ENCODE data around the gene APOC3. TPM values are rescaled to one million over a fixed set of nuclear protein-coding genes. Genes with fewer than 3 reads are reported as not detected.
A peak's percentile ranks its signal among the peaks of the same experiment; 100 is the strongest.

The APOC3 gene
- total RNA-seq, 2 donors from 2014 or later, result not detected

DNA sequence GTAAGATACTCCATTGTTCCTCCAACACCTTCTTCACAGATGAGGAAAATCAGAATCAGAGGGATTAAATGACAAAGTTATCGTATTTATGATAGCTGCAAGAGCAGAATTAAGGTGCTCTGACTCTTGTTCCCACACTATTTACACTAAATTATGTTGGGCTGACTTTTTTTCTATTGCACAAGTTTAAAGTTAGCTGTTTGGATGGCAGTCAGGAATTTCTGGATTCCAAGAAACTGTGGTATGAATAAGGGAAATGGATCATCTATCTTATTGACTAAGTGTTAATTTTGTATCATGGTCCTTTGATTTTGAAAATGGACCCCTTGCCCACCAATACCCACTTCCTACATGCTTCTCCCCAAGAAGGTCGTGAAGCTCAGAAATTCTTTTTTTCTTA is 27.6 kb downstream of the APOC3 start:
- ATAC-seq (no peak), DNase-seq (ENCODE audit: low spot score) (no peak)
- Mint-ChIP-seq H3K36me3 (peaks cover 25% of the 10 kb centered on the region), H3K27me3 (no peaks in the 10 kb centered on the region), H3K4me3 (no peak overlapping the region), H3K27ac (peak overlapping the region; percentile 69 to 89), H3K4me1 (ENCODE audit: low read depth in 2 of 2) (peaks cover 44 to 48% of the 10 kb centered on the region in 2 donors), H3K9me3 (no peaks in the 10 kb centered on the region)

DNA sequence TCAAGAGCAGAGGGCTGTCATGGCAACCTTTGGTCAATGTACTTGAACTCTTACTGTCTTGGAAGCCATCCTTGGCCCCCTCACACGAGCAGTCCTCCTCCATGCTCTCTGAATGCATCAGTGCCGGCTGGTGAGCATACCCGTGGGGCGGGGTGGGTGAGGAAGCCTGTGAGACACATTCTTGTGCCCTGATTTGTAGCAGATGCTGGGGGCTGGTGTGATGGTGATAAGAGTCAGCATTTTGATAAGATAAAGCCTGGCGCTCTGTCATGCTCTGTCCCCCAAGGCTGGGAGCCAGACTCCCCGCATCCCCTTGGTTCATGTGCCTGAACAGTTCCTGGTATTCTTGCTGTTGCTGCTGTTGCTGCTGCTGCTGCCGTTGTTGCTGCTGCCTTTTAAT is 28.2 kb downstream of the APOC3 start:
- H3K36me3 Mint-ChIP-seq, result peaks cover 25% of the 10 kb centered on the region
- H3K4me3 Mint-ChIP-seq, result no peak overlapping the region
- peaks cover 38 to 42% of the 10 kb centered on the region in 2 donors for H3K4me1 Mint-ChIP-seq (ENCODE audit: low read depth in 2 of 2)
- no peak for DNase-seq (ENCODE audit: low spot score)
- no peak for ATAC-seq
- no peak overlapping the region for H3K27ac Mint-ChIP-seq
- H3K27me3 Mint-ChIP-seq, result no peaks in the 10 kb centered on the region
- no peaks in the 10 kb centered on the region for H3K9me3 Mint-ChIP-seq

DNA sequence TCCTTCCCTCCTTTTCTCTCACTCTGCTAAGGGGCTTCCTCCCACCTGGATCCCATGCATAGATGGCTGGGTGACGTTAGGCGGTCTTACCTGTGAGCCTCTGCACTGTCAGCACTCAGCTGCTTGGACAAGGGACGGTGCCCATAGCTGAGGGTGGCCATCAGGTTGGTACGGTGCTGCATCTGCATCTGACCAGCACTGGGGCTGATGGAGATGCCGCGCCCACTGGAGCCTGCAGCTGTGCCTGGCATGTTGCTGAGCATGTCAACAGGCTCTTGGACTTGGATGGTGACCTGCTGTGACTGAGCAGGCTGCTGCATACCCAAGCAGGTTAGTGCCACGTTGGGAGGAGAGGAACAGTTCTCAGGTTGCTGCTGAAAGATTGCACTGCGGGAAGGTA is 29.5 kb downstream of the APOC3 start:
- H3K36me3 Mint-ChIP-seq, result peaks cover 31% of the 10 kb centered on the region
- no peak for DNase-seq (ENCODE audit: low spot score)
- no peaks in the 10 kb centered on the region for H3K27me3 Mint-ChIP-seq
- H3K4me1 Mint-ChIP-seq (ENCODE audit: low read depth in 2 of 2), result peaks cover 26 to 30% of the 10 kb centered on the region in 2 donors
- H3K27ac Mint-ChIP-seq, result no peak overlapping the region
- no peak for ATAC-seq
- no peak overlapping the region for H3K4me3 Mint-ChIP-seq
- no peaks in the 10 kb centered on the region for H3K9me3 Mint-ChIP-seq

DNA sequence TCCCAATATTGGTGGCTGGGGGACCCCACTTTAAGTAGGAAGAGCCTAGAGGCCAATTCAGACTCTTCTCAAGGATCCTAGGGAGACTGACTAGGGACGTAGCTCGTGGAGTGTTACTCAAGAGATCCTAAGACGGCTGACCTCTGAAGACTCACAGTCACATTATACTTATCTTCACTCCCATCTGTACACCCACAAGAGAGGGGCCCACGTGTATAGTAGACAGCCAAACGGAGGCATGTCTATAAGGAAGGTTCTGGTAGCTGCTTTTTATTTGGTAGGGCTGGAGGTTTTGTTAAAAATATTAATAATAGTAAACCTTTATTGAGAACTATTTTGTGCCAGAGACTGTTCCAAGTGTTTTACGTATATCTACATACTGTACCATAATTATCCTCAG is 30.6 kb downstream of the APOC3 start:
- no peak overlapping the region for H3K4me3 Mint-ChIP-seq
- H3K27me3 Mint-ChIP-seq, result no peaks in the 10 kb centered on the region
- H3K9me3 Mint-ChIP-seq, result no peaks in the 10 kb centered on the region
- no peak overlapping the region for H3K27ac Mint-ChIP-seq
- ATAC-seq (no peak), DNase-seq (ENCODE audit: low spot score) (no peak)
- H3K4me1 Mint-ChIP-seq (ENCODE audit: low read depth in 2 of 2), result peaks cover 18 to 23% of the 10 kb centered on the region in 2 donors
- H3K36me3 Mint-ChIP-seq, result peaks cover 33% of the 10 kb centered on the region

DNA sequence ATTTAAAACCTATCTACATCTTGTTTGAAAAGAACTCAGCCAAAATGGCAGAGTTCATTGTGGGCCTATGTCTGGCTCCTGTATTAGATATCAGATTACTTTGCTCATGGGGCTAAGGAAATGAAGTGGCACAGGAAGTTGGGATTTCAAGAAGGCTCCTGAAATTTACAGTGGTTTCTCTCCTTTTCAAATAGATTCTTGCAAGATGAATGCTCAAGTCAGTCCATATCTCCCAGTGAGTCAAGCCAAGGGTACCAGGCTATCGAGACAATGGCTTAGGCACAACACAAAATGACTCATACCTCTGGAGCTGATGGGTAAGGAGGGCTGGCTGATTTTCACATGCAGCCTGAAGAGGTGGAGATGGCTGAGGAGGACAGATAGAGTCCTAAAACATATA is 31.8 kb downstream of the APOC3 start:
- H3K36me3 Mint-ChIP-seq, result peaks cover 37% of the 10 kb centered on the region
- DNase-seq (ENCODE audit: low spot score), result no peak
- H3K9me3 Mint-ChIP-seq, result no peaks in the 10 kb centered on the region
- ATAC-seq, result no peak
- H3K27me3 Mint-ChIP-seq, result no peaks in the 10 kb centered on the region
- no peak overlapping the region for H3K4me3 Mint-ChIP-seq
- H3K27ac Mint-ChIP-seq, result peak overlapping the region in 1 of 2 donors; percentile 1
- peaks cover 7 to 17% of the 10 kb centered on the region in 2 donors for H3K4me1 Mint-ChIP-seq (ENCODE audit: low read depth in 2 of 2)

DNA sequence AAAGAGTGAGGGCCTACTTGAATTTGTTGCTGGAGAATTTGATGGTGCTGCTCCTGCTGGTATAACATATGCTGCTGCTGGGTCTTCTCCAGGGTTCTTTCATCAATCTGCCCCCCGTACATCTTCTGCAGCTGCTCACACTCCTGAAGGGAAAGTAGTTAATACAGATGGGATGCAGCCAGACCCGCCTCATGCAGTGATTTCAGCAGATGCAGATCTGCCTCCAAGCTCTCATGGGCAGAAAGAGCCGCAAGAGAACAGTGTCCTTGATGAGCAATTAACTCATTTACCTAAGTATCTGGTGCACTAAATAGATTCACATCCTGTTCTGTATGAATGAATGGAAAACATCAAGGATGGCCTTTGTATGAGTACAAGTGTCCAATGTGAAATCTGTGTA is 32.5 kb downstream of the APOC3 start:
- DNase-seq (ENCODE audit: low spot score) (no peak), ATAC-seq (no peak)
- Mint-ChIP-seq H3K9me3 (no peaks in the 10 kb centered on the region), H3K4me1 (ENCODE audit: low read depth in 2 of 2) (peaks cover 5 to 13% of the 10 kb centered on the region in 2 donors), H3K27ac (peak overlapping the region in 1 of 2 donors; percentile 1), H3K36me3 (peaks cover 40% of the 10 kb centered on the region), H3K4me3 (no peak overlapping the region), H3K27me3 (no peaks in the 10 kb centered on the region)

DNA sequence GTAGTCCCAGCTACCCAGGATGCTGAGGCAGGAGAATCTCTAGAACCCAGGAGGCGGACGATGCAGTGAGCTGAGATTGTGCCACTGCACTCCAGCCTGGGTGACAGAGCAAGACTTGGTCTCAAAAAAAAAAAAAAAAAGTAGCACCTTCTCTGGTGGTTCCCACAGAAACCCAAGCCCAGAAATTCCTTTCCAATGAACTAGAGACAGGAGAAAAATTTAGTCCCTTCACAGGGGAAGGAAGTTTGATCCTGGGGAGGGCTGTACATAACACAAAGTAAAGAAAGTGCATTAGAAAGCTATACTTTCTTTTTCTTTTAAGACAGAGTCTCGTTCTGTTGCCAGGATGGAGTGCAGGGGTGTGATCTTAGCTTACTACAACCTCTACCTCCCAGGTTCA is 33.2 kb downstream of the APOC3 start:
- Mint-ChIP-seq H3K36me3 (peaks cover 43% of the 10 kb centered on the region), H3K27ac (no peak overlapping the region), H3K4me3 (no peak overlapping the region)

DNA sequence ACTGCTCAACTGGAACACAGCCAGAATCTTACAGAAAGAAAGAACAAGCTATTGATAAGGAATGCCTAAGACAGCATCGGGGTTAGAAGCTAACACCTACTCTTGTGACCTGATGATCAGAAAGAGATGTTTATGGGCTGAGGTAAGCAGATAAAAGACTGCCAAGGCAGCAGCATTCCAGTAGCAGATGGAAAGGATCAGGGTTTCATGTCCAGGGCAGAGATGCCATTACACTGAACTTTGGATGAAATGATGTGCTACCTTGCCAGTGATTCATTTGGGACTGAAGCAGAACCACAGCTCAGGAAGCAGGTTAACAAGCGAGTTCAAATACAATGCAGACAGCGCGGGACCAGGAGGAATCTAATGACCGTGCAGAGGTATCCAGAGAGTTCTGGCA is 34.8 kb downstream of the APOC3 start:
- no peak overlapping the region for H3K4me3 Mint-ChIP-seq
- peaks cover 42% of the 10 kb centered on the region for H3K36me3 Mint-ChIP-seq
- no peak for ATAC-seq
- H3K9me3 Mint-ChIP-seq, result no peaks in the 10 kb centered on the region
- no peak for DNase-seq (ENCODE audit: low spot score)
- H3K27ac Mint-ChIP-seq, result no peak overlapping the region
- no peaks in the 10 kb centered on the region for H3K27me3 Mint-ChIP-seq
- H3K4me1 Mint-ChIP-seq (ENCODE audit: low read depth in 2 of 2), result peaks cover 5 to 8% of the 10 kb centered on the region in 2 donors

More for the DNA sequence above, 33.2 kb downstream of the APOC3 start:
- no peak for ATAC-seq
- Mint-ChIP-seq H3K9me3 (no peaks in the 10 kb centered on the region), H3K27me3 (no peaks in the 10 kb centered on the region), H3K4me1 (ENCODE audit: low read depth in 2 of 2) (peaks cover 5 to 12% of the 10 kb centered on the region in 2 donors)
- no peak for DNase-seq (ENCODE audit: low spot score)

DNA sequence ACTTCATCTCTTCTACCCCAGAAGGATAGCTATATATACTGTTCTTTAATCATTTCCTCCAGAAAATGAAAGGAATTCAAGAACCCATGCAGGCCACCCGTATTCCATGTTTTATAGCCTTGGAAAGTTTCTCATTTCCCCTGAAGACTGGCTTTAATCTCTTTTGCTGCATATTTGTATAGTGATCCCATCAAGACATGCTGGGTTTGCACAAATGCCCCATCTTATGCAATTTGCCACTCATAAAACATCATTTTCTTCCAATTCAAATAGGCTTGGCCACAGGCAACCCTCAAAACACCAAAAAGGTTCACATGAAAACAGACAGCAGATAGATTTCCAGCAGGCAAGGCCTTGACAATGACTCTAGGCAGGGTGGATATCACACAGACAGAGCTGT is 36.0 kb downstream of the APOC3 start:
- no peak for DNase-seq (ENCODE audit: low spot score)
- no peak for ATAC-seq
- Mint-ChIP-seq H3K9me3 (no peaks in the 10 kb centered on the region), H3K27me3 (no peaks in the 10 kb centered on the region), H3K36me3 (peaks cover 45% of the 10 kb centered on the region), H3K27ac (no peak overlapping the region), H3K4me3 (no peak overlapping the region), H3K4me1 (ENCODE audit: low read depth in 2 of 2) (peaks cover 10 to 18% of the 10 kb centered on the region in 2 donors)

DNA sequence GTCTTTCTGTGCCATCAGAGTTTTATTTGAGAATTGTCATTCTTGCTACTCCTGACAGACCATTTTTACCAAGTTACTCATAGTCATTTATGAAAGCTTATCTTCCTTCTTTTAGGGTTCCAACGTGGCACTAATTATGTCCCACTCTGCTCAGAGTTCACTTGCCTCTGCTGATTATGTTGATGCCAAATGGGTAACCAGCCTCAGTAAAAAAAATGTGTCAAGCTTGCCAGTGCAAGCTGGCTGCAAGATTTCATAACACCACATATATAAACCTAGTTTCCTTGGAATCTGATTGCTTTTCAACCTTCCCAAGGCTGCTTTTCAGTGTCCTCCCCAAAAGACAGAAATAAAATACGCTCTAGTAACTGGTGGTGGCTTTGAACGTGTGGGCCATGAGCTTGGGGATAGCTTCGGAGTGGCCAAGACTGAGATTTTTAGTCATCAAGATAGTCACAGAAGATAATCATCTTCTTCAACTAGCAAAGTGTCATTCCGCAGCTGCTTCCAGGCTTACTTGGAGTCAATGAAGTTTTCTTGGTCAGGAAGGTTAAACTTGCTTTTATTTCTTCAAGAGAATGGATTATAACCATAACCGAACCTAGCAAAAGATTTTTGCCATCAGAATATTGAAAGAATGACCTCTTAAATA is 37.2 kb downstream of the APOC3 start:
- DNase-seq (ENCODE audit: low spot score), result no peak
- Mint-ChIP-seq H3K9me3 (no peaks in the 10 kb centered on the region), H3K36me3 (peaks cover 51% of the 10 kb centered on the region), H3K4me3 (no peak overlapping the region), H3K27me3 (no peaks in the 10 kb centered on the region), H3K4me1 (ENCODE audit: low read depth in 2 of 2) (peaks cover 16 to 23% of the 10 kb centered on the region in 2 donors), H3K27ac (no peak overlapping the region)
- ATAC-seq, result no peak

DNA sequence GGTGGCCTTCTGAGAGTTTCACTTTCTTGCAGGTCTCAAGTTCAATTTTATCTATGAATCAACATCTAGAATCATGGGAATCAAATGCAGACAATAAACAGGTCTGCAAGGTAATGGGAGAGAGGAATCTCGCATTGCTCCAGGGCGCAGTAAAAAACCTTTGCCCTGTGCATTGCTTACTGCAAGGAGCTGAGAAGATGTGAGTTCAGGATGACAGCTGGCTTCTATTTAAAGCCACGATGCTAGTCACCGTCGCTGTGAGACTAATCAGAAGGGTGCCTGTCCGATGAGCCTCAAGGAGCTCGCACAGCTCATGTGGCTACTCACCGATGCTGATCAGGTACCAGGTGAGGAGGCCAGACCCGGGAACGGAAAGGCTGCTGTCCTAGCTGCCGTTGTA is 37.9 kb downstream of the APOC3 start:
- ATAC-seq, result no peak
- H3K36me3 Mint-ChIP-seq, result peaks cover 50% of the 10 kb centered on the region
- H3K4me3 Mint-ChIP-seq, result no peak overlapping the region
- no peak for DNase-seq (ENCODE audit: low spot score)
- H3K4me1 Mint-ChIP-seq (ENCODE audit: low read depth in 2 of 2), result peaks cover 16 to 23% of the 10 kb centered on the region in 2 donors
- no peak overlapping the region for H3K27ac Mint-ChIP-seq
- no peaks in the 10 kb centered on the region for H3K27me3 Mint-ChIP-seq
- H3K9me3 Mint-ChIP-seq, result no peaks in the 10 kb centered on the region

DNA sequence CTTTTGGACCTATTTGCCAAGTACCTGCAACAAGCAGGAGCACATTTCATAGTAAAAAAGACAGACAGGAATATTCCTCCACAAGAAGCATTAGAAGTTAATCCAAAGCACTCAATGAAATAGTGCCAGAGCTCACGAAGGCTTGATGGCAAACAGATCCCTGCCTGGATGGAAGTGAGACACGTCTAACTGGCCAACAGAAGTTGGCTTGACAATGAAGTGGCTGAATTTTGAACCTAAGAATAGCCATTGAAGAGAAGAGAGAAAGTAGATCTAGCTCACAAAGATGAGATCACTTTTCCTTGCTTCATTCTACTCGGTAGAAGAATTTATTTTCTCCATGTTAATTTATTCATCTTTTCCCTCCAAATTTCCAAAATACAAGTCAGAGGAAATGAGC is 38.4 kb downstream of the APOC3 start:
- Mint-ChIP-seq H3K4me1 (ENCODE audit: low read depth in 2 of 2) (peaks cover 16 to 23% of the 10 kb centered on the region in 2 donors), H3K27me3 (no peaks in the 10 kb centered on the region), H3K4me3 (no peak overlapping the region), H3K9me3 (no peaks in the 10 kb centered on the region), H3K36me3 (peaks cover 55% of the 10 kb centered on the region), H3K27ac (peak overlapping the region in 1 of 2 donors; percentile 68)
- ATAC-seq, result no peak
- DNase-seq (ENCODE audit: low spot score), result no peak

DNA sequence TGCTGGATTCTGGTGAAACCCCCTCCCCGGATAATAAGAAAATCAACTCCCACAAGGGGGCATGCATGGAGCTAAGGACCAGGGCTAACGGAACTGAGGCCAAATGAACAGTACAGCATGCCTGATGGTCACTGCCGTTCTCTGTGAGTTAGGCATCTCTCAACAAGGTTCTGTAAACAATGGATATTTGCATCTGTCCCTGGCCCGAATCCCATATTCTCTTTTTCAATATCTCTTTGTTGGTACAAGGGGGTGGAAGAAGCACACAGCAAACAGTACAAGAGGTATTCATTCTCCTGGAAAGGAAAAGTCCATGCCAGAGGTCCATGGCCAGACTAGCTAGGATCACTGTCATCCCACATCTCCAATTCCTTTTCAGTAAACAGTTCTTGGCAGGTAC is 39.9 kb downstream of the APOC3 start:
- Mint-ChIP-seq H3K4me3 (no peak overlapping the region), H3K9me3 (no peaks in the 10 kb centered on the region), H3K4me1 (ENCODE audit: low read depth in 2 of 2) (peaks cover 16 to 23% of the 10 kb centered on the region in 2 donors), H3K36me3 (peaks cover 49% of the 10 kb centered on the region), H3K27me3 (no peaks in the 10 kb centered on the region), H3K27ac (peak overlapping the region; percentile 51 to 72)
- ATAC-seq (no peak), DNase-seq (ENCODE audit: low spot score) (no peak)

DNA sequence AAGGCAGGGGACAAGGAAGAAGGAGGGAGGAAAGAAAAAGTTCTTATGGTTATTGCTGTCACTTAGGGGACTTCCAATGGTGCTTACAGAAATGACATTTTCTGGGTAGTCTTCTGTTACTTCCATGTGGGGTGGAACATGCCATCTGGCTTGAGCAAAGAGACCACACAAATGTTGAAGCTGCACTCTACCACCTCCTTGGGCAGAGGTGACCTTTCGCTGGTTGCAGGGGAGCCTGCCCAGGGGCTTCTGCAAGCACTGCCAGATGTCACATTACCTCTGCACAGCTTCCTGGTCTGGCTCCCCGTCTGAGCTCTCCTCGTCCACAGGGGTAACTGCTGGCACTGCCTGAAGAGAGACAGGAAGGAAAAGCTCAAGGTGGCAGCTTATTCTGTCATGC is 40.3 kb downstream of the APOC3 start:
- H3K27me3 Mint-ChIP-seq, result no peaks in the 10 kb centered on the region
- DNase-seq (ENCODE audit: low spot score), result no peak
- ATAC-seq, result peak in 1 of 2 donors; percentile 52
- H3K9me3 Mint-ChIP-seq, result no peaks in the 10 kb centered on the region
- no peak overlapping the region for H3K4me3 Mint-ChIP-seq
- H3K4me1 Mint-ChIP-seq (ENCODE audit: low read depth in 2 of 2), result peaks cover 16 to 23% of the 10 kb centered on the region in 2 donors
- H3K27ac Mint-ChIP-seq, result peak overlapping the region; percentile 51 to 72
- peaks cover 51% of the 10 kb centered on the region for H3K36me3 Mint-ChIP-seq

DNA sequence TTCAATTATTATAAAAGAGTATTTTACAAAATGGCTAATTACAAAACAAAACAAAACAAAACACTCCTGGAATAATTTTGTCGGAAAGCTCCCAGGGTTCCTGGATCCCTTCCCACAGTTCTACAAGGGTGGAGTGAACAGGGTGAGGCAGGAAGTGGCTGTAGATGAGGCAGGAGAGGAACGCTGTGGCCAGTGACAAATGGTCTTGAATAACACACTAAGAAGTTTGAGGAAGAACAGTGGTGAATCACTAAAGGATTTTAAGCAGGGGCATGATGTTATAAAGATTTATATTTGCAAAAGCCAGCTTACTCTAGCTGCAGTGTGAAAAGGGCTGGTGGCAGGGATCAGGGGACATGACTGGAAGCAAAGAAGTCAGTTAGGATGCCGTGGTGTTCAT is 41.5 kb downstream of the APOC3 start:
- H3K4me3 Mint-ChIP-seq, result no peak overlapping the region
- peak overlapping the region in 1 of 2 donors; percentile 72 for H3K27ac Mint-ChIP-seq
- ATAC-seq (no peak), DNase-seq (ENCODE audit: low spot score) (no peak)
- no peaks in the 10 kb centered on the region for H3K27me3 Mint-ChIP-seq
- no peaks in the 10 kb centered on the region for H3K9me3 Mint-ChIP-seq
- peaks cover 16 to 19% of the 10 kb centered on the region in 2 donors for H3K4me1 Mint-ChIP-seq (ENCODE audit: low read depth in 2 of 2)
- peaks cover 49% of the 10 kb centered on the region for H3K36me3 Mint-ChIP-seq
